Fibroblast of the aortic adventitia (primary cell): ENCODE measurements around the gene SHB. TPM values are rescaled to one million over a fixed set of nuclear protein-coding genes. Genes with fewer than 3 reads are reported as not detected.

Experiments
- DNase-seq: peaks from one replicate; pipeline ENCODE4 v3.0.0-alpha.2; 2010; ENCODE audit warnings: low read depth
- H3K4me3 ChIP-seq: 2 replicates; pipeline ENCODE4 v1.5.1; 2011; ENCODE audit warnings: low read depth, mild to moderate bottlenecking, control low read depth, low read length, moderate library complexity
- CTCF ChIP-seq: IDR thresholded peaks from 2 replicates; pipeline ENCODE4 v1.5.1; 2011; ENCODE audit warnings: mild to moderate bottlenecking, low read length, control low read depth, inconsistent platforms; ENCODE audit not compliant: insufficient read depth
- total RNA-seq: library from RNA; depleted of rRNA; stranded (reverse); fragments of >200 nt; gene quantifications from 2 replicates; pipeline ENCODE4 v1.2.3, GENCODE V29; 2012; ENCODE audit warnings: low replicate concordance

The SHB gene
- total RNA-seq, 1 donor, result 26.5 TPM

GRCh38 chr9:38003230-38003629 lies 65.8 kb downstream of the SHB start:
- no peak for TF ChIP-seq CTCF
- no peak overlapping the region for H3K4me3 ChIP-seq
- DNase-seq, result no peak

- no peak for DNase-seq
- H3K4me3 ChIP-seq, result no peak overlapping the region
- TF ChIP-seq CTCF, result no peak
Observed at GRCh38 chr9:38001430-38001829, 67.6 kb downstream of the SHB start.

- no peak for TF ChIP-seq CTCF
- H3K4me3 ChIP-seq, result no peak overlapping the region
- no peak for DNase-seq
Observed at GRCh38 chr9:38000735-38001134, 68.3 kb downstream of the SHB start.

GRCh38 chr9:38000332-38000731 lies 68.7 kb downstream of the SHB start:
- TF ChIP-seq CTCF, result no peak
- no peak for DNase-seq

GRCh38 chr9:37999588-38000189 lies 69.3 kb downstream of the SHB start:
- no peak overlapping the region for H3K4me3 ChIP-seq
- no peak for DNase-seq
- no peak for TF ChIP-seq CTCF

More at GRCh38 chr9:38000332-38000731, 68.7 kb downstream of the SHB start:
- H3K4me3 ChIP-seq, result no peak overlapping the region

GRCh38 chr9:37998881-37999587 lies 70.0 kb downstream of the SHB start:
- TF ChIP-seq CTCF, result no peak

More at GRCh38 chr9:37998881-37999587, 70.0 kb downstream of the SHB start:
- DNase-seq, result no peak
- H3K4me3 ChIP-seq, result no peak overlapping the region
